Central memory CD8-positive, alpha-beta T cell (primary cell): ENCODE data around the gene DNAH7.

ENCODE experiments used
- ATAC-seq: fragments of 150-1000 bp; cut with Tn5 transposase; replicated peaks from 2 replicates; pipeline ENCODE4 v1.10.0; 2022; ENCODE audit warnings: mild to moderate bottlenecking, moderate FRiP score, moderate number of reproducible peaks; ENCODE audit not compliant: poor library complexity, severe bottlenecking; ENCODE audit errors: extremely low read depth
- DNase-seq, 2 donors: peaks; one replicate each; pipeline ENCODE4 v3.0.0; 2021; ENCODE audit warnings: low spot score in 2 of 2
- H3K27ac Mint-ChIP-seq: one replicate; pipeline ENCODE4 v1.8.0; 2022; ENCODE audit warnings: low read depth, mild to moderate bottlenecking, moderate library complexity, mixed read lengths
- H3K27me3 Mint-ChIP-seq: one replicate; pipeline ENCODE4 v1.8.0; 2022; ENCODE audit warnings: mixed read lengths
- H3K36me3 Mint-ChIP-seq: one replicate; pipeline ENCODE4 v1.8.0; 2022; ENCODE audit warnings: mild to moderate bottlenecking, moderate library complexity, mixed read lengths; ENCODE audit not compliant: insufficient read depth
- H3K4me1 Mint-ChIP-seq: one replicate; pipeline ENCODE4 v1.8.0; 2022; ENCODE audit warnings: mixed read lengths
- H3K4me3 Mint-ChIP-seq: one replicate; pipeline ENCODE4 v1.8.0; 2022; ENCODE audit warnings: mild to moderate bottlenecking, moderate library complexity, mixed read lengths
- H3K9me3 Mint-ChIP-seq: one replicate; pipeline ENCODE4 v1.8.0; 2022; ENCODE audit warnings: mixed read lengths

DNAH7 gene

DNA sequence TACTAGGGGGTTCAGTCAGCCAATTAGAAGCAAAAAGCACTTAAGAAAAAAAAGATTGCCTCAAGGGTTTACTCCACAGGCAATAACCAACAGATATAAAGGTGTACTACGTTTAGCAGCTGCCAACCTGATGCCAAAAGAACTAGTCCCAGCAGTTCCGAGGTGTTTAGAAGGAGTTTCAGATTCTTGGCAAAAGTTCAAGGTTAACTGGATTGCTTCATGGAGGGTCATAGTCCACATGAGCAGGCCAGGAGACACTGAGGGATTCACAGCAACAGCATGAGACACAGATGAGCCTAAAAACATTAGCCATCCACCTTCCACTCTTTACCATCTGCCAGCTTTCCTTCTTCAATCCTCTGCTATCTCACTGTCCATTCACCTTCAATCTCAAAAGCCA, 4.9 kb upstream of the DNAH7 start:
- Mint-ChIP-seq H3K4me1 (peaks cover 5% of the 10 kb centered on the region), H3K4me3 (no peak overlapping the region), H3K36me3 (peaks cover 3% of the 10 kb centered on the region), H3K9me3 (no peaks in the 10 kb centered on the region), H3K27me3 (no peaks in the 10 kb centered on the region), H3K27ac (no peak overlapping the region)
- DNase-seq (no peak), ATAC-seq (no peak)

DNA sequence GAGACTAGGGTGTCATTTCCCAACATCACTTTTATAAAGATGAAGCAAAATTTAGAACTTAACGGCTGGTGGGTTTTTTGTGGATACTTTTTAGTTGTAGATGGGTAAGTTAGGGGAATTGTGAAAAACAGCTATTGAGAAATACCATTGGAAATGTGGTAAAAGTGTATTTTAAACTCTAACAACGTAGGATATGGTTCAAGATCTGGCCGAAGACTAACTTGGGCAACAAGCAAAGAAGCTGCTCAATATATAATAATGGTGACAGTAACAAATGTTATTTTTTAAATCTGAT, 1.6 kb downstream of the DNAH7 start:
- no peak for ATAC-seq
- H3K4me3 Mint-ChIP-seq = no peak overlapping the region
- H3K27ac Mint-ChIP-seq = no peak overlapping the region

DNA sequence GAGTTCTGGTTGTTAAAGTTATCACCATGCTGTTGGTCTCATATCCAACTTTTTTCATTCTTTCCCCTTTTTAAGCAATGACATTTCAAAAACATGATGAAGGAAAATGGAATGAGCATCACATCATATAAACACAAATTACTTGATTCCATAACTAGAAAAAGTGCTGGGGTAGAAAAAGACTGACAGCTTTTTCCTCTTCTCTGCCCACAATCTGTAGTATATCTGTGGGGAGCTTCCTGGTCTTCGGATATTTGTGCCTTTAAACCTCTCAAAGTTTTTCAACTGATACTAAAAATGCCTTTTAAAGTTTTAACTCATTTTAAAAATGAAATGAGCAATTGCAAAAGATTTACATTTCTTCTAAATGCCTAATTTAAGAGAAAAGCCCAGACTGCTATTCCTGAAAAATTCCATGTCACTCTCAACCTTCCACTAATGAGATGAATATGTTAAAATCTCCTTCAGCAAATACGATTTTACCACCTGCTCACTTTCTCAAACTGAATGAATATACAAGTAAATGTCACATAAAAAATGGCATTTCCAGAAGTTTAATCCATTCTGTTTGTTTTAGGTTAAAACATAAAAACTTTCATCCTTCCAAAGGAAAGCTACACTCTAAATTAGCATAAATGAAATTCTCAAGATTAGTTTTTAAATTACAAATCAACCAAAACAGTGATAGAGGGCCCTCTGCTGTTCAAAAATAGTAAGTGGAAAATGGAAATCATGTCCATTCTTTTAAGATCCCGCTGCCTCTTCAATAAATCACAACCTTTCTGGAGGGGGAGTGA, 2.1 kb downstream of the DNAH7 start:
- H3K27ac Mint-ChIP-seq = no peak overlapping the region
- no peaks in the 10 kb centered on the region for H3K9me3 Mint-ChIP-seq
- peaks cover 8% of the 10 kb centered on the region for H3K27me3 Mint-ChIP-seq
- H3K4me3 Mint-ChIP-seq = no peak overlapping the region
- H3K4me1 Mint-ChIP-seq = peaks cover 11% of the 10 kb centered on the region
- DNase-seq = no peak
- H3K36me3 Mint-ChIP-seq = peaks cover 7% of the 10 kb centered on the region
- no peak for ATAC-seq

More for the DNA sequence above, 1.6 kb downstream of the DNAH7 start:
- DNase-seq = no peak
- Mint-ChIP-seq H3K4me1 (peaks cover 11% of the 10 kb centered on the region), H3K9me3 (no peaks in the 10 kb centered on the region), H3K27me3 (peaks cover 8% of the 10 kb centered on the region), H3K36me3 (peaks cover 7% of the 10 kb centered on the region)

DNA sequence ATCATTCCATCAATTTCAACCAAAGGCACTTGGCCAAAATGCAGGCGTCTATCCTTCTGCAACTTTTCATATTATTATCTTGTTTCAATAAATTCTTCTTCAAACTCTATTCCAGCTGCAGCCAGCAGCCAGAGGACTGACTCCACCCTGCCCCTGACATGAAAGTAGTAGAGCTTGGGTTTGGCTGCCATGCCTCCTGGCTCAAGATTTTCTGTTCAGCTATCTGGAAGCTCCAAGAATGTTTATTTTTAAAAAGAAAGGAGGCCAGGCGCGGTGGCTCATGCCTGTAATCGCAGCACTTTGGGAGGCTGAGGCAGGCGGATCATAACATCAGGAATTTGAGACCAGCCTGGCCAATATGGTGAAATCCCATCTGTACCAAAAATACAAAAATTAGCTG, 4.9 kb downstream of the DNAH7 start:
- Mint-ChIP-seq H3K36me3 (peaks cover 7% of the 10 kb centered on the region), H3K27ac (no peak overlapping the region), H3K4me1 (peaks cover 11% of the 10 kb centered on the region), H3K27me3 (peaks cover 8% of the 10 kb centered on the region), H3K4me3 (no peak overlapping the region), H3K9me3 (no peaks in the 10 kb centered on the region)
- ATAC-seq = no peak
- DNase-seq = no peak

DNA sequence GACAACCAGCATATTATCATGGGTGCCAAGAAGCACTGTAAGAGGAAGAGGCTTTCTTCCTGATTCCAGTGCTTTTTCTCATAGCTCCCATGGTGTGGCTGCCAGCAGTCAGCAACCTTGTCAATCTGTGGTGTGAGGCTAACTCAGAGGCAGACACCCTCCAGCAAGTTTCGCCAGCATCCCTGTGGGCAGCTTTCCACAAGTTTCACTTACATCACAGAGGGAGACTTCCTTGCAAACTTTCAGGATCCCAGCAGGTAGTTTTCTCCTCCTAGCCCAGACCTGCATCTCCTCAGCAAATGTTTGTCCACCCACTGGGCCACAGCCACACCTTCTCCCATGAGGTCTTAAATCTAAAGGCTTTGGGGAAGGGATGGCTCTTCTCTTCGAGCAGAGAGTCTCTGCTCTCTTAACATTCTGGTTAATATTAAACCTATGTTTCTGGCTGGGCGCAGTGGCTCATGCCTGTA, 9.1 kb downstream of the DNAH7 start:
- H3K27ac Mint-ChIP-seq = no peak overlapping the region
- H3K27me3 Mint-ChIP-seq = peaks cover 11% of the 10 kb centered on the region
- DNase-seq (no peak), ATAC-seq (no peak)
- no peaks in the 10 kb centered on the region for H3K4me1 Mint-ChIP-seq
- no peaks in the 10 kb centered on the region for H3K9me3 Mint-ChIP-seq
- H3K36me3 Mint-ChIP-seq = peaks cover 2% of the 10 kb centered on the region
- H3K4me3 Mint-ChIP-seq = no peak overlapping the region

DNA sequence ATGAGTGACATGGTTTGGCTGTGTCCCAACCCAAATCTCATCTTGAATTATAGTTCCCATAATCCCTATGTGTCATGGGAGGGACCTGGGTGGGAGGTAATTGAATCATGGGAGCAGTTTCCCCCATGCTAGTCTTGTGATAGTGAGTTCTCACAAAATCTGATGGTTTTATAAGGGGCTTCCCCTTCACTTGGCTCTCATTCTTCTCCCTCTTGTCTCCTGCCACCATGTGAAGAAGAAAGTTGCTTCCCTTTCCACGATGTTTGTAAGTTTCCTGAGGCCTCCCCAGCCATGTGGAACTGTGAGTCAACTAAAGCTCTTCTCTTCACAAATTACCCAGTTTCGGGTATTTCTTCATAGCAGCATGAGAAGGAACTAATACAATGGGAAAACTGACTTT, 14.0 kb downstream of the DNAH7 start:
- ATAC-seq = no peak

DNA sequence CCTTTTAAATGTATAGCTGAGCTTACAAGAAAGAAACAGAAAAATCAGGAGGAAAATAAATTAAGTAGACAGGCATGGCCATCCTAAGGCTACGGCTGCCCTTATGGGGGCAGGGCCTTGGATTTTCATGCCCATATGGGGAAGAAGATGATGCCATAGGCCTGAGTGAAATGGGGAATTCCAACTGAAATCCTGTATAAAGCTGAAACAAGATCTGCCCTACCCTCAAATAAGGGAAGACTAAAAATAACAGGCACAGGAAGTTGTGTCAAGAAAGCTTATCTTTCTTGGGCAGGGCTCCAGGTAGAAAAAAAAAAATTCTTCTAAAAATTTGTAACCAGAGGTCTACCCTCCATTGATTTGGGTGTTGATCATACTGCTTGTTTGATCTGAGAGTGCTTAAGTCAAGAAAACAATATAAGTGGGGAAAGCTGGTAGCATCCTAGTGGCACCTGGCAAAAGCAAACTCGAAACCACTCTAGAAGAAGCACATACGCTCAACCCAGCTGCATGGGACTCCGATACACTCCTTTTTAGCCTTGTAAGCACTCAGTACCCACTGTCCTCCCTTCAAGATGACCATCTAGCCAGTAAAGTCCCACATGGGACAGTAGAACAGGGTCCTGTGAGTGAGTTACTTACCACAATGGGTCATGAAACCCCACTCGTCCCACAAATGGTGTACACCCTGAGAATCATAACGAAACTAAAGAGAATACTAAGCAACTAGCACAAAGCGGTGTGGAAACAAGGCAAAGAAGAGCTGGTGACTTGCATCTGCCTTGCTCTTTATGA, 22.3 kb downstream of the DNAH7 start:
- Mint-ChIP-seq H3K4me3 (no peak overlapping the region), H3K36me3 (no peaks in the 10 kb centered on the region), H3K27me3 (peaks cover 75% of the 10 kb centered on the region), H3K4me1 (no peaks in the 10 kb centered on the region), H3K9me3 (peaks cover under 1% of the 10 kb centered on the region), H3K27ac (no peak overlapping the region)
- ATAC-seq = no peak
- no peak for DNase-seq

More for the DNA sequence above, 14.0 kb downstream of the DNAH7 start:
- DNase-seq = no peak
- H3K9me3 Mint-ChIP-seq = no peaks in the 10 kb centered on the region
- no peaks in the 10 kb centered on the region for H3K4me1 Mint-ChIP-seq
- no peak overlapping the region for H3K27ac Mint-ChIP-seq
- no peak overlapping the region for H3K4me3 Mint-ChIP-seq
- peaks cover 19% of the 10 kb centered on the region for H3K27me3 Mint-ChIP-seq
- H3K36me3 Mint-ChIP-seq = no peaks in the 10 kb centered on the region

DNA sequence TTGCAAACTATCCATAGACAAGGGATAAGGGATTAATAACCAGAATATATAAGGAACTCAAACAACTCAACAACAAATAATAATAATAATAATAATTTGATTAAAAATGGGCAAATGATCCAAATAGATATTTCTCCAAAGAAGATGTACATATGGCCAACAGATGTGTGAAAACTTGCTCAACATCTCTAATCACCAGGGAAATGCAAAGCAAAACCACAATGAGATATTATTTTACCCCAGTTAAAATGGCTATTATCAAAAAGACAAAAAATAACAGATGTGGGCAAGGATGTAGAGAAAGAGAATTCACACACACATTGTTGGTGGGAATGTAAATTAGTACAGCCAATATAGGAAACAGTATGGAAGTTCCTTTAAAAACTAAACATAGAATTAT, 26.9 kb downstream of the DNAH7 start:
- DNase-seq (no peak), ATAC-seq (no peak)
- H3K4me3 Mint-ChIP-seq = no peak overlapping the region
- H3K36me3 Mint-ChIP-seq = no peaks in the 10 kb centered on the region
- no peak overlapping the region for H3K27ac Mint-ChIP-seq
- peaks cover 37% of the 10 kb centered on the region for H3K9me3 Mint-ChIP-seq
- peaks cover 95% of the 10 kb centered on the region for H3K27me3 Mint-ChIP-seq
- no peaks in the 10 kb centered on the region for H3K4me1 Mint-ChIP-seq

DNA sequence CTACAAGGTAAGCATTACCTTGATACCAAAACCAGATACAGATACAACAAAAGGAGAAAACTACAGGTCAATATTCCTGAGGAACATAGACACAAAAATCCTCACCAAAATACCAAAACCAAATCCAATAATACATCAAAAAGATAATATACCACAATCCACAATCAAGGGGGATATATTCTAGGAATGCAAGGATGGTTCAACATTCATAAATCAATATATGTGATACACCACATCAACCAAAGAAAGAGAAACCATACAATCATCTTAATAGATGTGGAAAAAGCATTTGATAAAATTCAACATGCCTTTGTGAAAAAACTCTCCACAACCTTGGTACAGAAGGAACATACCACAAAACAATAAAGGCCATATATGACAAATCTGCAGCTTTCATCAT, 28.4 kb downstream of the DNAH7 start:
- peaks cover 38% of the 10 kb centered on the region for H3K9me3 Mint-ChIP-seq
- H3K27ac Mint-ChIP-seq = no peak overlapping the region

DNA sequence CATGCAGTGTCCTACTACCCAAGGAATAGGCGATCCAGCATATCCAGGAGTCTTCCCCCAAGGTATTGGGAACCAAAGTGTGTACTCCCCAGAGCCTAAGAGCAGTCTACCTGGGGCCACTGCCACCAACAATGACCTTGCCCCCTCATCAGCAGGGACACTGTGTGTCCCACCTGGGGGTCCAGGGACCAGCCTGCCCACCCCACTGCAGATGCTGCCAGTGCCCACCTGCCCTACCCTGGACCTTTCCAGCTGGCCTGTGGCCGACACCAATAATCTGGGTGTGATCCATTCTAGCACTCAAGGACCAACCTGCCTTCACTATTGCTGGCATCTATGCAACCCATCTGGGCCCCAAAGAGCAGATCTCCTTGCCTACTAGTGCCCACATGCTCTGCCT, 32.2 kb downstream of the DNAH7 start:
- ATAC-seq (no peak), DNase-seq (no peak)
- Mint-ChIP-seq H3K4me3 (no peak overlapping the region), H3K36me3 (no peaks in the 10 kb centered on the region), H3K9me3 (peaks cover 38% of the 10 kb centered on the region), H3K4me1 (no peaks in the 10 kb centered on the region), H3K27me3 (peaks cover 84% of the 10 kb centered on the region), H3K27ac (no peak overlapping the region)

More for the DNA sequence above, 28.4 kb downstream of the DNAH7 start:
- DNase-seq = no peak
- no peak overlapping the region for H3K4me3 Mint-ChIP-seq
- H3K27me3 Mint-ChIP-seq = peaks cover 90% of the 10 kb centered on the region
- ATAC-seq = no peak
- no peaks in the 10 kb centered on the region for H3K36me3 Mint-ChIP-seq
- no peaks in the 10 kb centered on the region for H3K4me1 Mint-ChIP-seq

DNA sequence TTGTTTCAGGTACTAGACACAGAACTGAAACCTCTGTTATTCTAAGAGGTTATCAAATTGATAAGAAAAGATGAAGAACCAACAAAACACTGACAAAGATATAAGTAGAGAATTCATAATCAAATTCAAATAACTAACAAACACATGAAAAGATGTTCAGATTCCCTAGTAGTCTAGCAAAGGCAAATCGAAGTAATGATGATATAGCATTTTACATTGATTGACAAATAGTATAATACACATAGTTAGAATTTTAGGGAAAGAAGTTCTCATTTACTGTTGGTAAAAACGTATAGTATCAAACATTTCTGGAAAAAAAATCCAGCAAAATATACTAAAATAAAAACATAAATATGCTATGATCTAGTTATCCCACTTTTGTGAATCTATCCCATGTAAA, 50.6 kb downstream of the DNAH7 start:
- Mint-ChIP-seq H3K4me1 (no peaks in the 10 kb centered on the region), H3K27ac (no peak overlapping the region), H3K9me3 (no peaks in the 10 kb centered on the region), H3K27me3 (peaks cover 31% of the 10 kb centered on the region), H3K36me3 (no peaks in the 10 kb centered on the region), H3K4me3 (no peak overlapping the region)
- ATAC-seq (no peak), DNase-seq (no peak)

DNA sequence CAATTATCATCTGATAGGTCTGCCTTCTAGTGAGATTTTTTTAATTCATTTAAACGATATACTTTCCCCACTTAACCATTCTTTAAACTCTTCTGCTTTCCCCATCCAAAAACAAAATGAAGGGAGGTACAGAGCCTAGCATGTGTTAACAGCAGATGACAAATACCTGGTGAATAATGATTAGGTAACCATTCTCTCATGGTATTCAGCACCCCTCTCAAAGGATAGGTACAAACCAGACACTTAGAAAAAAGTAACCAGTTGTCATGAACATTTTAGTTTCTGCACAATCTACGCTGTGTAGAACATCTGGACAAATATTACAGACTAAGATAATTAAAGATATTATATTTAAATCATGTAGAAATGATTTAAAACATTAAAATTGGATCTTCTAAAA, 56.3 kb downstream of the DNAH7 start:
- Mint-ChIP-seq H3K4me1 (no peaks in the 10 kb centered on the region), H3K27ac (no peak overlapping the region), H3K27me3 (peaks cover 31% of the 10 kb centered on the region), H3K36me3 (no peaks in the 10 kb centered on the region), H3K4me3 (no peak overlapping the region), H3K9me3 (no peaks in the 10 kb centered on the region)
- no peak for DNase-seq
- ATAC-seq = no peak

DNA sequence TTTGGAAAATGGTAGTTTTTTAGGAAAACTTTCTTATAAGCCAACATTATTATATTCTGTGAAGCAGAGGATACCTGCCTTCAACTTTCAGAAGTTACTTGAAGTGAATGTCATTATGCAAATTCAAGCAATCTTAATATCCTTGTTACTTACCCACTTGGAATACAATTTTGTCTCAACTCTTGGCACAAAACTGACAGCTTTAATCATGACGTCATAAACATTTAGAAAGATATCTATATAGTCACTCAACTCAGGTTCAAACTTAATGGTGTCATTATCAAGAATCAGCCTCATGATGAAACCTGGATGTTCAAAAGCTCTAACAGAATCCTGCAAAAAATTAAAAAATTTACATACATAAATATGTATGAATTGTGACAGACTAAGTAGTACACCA, 68.1 kb downstream of the DNAH7 start:
- Mint-ChIP-seq H3K36me3 (no peaks in the 10 kb centered on the region), H3K27me3 (peaks cover 41% of the 10 kb centered on the region)
- ATAC-seq = no peak

More for the DNA sequence above, 68.1 kb downstream of the DNAH7 start:
- Mint-ChIP-seq H3K4me3 (no peak overlapping the region), H3K27ac (no peak overlapping the region), H3K9me3 (peaks cover 14% of the 10 kb centered on the region), H3K4me1 (no peaks in the 10 kb centered on the region)
- DNase-seq = no peak
